Osteocyte (in vitro differentiated cells): ENCODE measurements around the gene GNAO1. TPM values are rescaled to one million over a fixed set of nuclear protein-coding genes. Genes with fewer than 3 reads are reported as not detected.

ENCODE experiments used
- DNase-seq: peaks from one replicate; pipeline ENCODE4 v3.0.0; 2021; ENCODE audit warnings: mixed read lengths; ENCODE audit not compliant: unreplicated experiment; ENCODE audit errors: extremely low spot score
- H3K27ac Mint-ChIP-seq: one replicate; pipeline ENCODE4 v1.8.0; 2021; ENCODE audit warnings: mild to moderate bottlenecking, mixed read lengths; ENCODE audit not compliant: unreplicated experiment
- H3K27me3 Mint-ChIP-seq: one replicate; pipeline ENCODE4 v1.8.0; 2021; ENCODE audit warnings: mixed read lengths; ENCODE audit not compliant: unreplicated experiment
- H3K36me3 Mint-ChIP-seq: one replicate; pipeline ENCODE4 v1.8.0; 2021; ENCODE audit warnings: mixed read lengths; ENCODE audit not compliant: unreplicated experiment
- H3K4me1 Mint-ChIP-seq: one replicate; pipeline ENCODE4 v1.8.0; 2021; ENCODE audit warnings: mixed read lengths; ENCODE audit not compliant: unreplicated experiment
- H3K4me3 Mint-ChIP-seq: one replicate; pipeline ENCODE4 v1.8.0; 2021; ENCODE audit warnings: mild to moderate bottlenecking, moderate library complexity, mixed read lengths; ENCODE audit not compliant: unreplicated experiment
- H3K9me3 Mint-ChIP-seq: one replicate; pipeline ENCODE4 v1.8.0; 2021; ENCODE audit warnings: mixed read lengths; ENCODE audit not compliant: unreplicated experiment
- CTCF ChIP-seq: fragments of 200-600 bp; sonication (generic); IDR thresholded peaks from 2 replicates; pipeline ENCODE4 v1.5.0; 2021; ENCODE audit warnings: antibody characterized with exemption, mild to moderate bottlenecking, moderate library complexity
- total RNA-seq: library from RNA; stranded (reverse); gene quantifications from 2 replicates; pipeline ENCODE4 v1.2.1, GENCODE V29; 2021

GNAO1 gene
- total RNA-seq, 1 donor from 2014 or later, result 0.56 TPM

GRCh38 chr16:56318827-56319140 is 127.5 kb downstream of the GNAO1 start:
- Mint-ChIP-seq H3K9me3 (no peaks in the 10 kb centered on the region), H3K4me1 (peaks cover 7% of the 10 kb centered on the region), H3K27me3 (peaks cover 16% of the 10 kb centered on the region), H3K36me3 (no peaks in the 10 kb centered on the region), H3K4me3 (no peak overlapping the region), H3K27ac (no peak overlapping the region)
- DNase-seq, result no peak
- TF ChIP-seq CTCF, result no peak

- Mint-ChIP-seq H3K4me1 (peaks cover 7% of the 10 kb centered on the region), H3K36me3 (no peaks in the 10 kb centered on the region), H3K9me3 (no peaks in the 10 kb centered on the region), H3K4me3 (no peak overlapping the region), H3K27me3 (peaks cover 10% of the 10 kb centered on the region), H3K27ac (no peak overlapping the region)
- DNase-seq, result no peak
- TF ChIP-seq CTCF, result no peak
Measured at GRCh38 chr16:56319376-56319775, 128.1 kb downstream of the GNAO1 start.

GRCh38 chr16:56320056-56320455 is 128.8 kb downstream of the GNAO1 start:
- no peak for TF ChIP-seq CTCF
- DNase-seq, result no peak
- Mint-ChIP-seq H3K36me3 (no peaks in the 10 kb centered on the region), H3K27me3 (peaks cover 4% of the 10 kb centered on the region), H3K9me3 (no peaks in the 10 kb centered on the region), H3K27ac (no peak overlapping the region), H3K4me1 (peaks cover 7% of the 10 kb centered on the region), H3K4me3 (no peak overlapping the region)

GRCh38 chr16:56320811-56321558 is 129.7 kb downstream of the GNAO1 start:
- DNase-seq, result no peak
- H3K4me3 Mint-ChIP-seq, result no peak overlapping the region
- no peaks in the 10 kb centered on the region for H3K36me3 Mint-ChIP-seq
- H3K4me1 Mint-ChIP-seq, result peaks cover 7% of the 10 kb centered on the region
- no peaks in the 10 kb centered on the region for H3K9me3 Mint-ChIP-seq
- TF ChIP-seq CTCF, result no peak
- no peak overlapping the region for H3K27ac Mint-ChIP-seq
- H3K27me3 Mint-ChIP-seq, result peaks cover 2% of the 10 kb centered on the region

GRCh38 chr16:56321571-56321970 is 130.3 kb downstream of the GNAO1 start:
- H3K9me3 Mint-ChIP-seq, result no peaks in the 10 kb centered on the region
- H3K4me3 Mint-ChIP-seq, result no peak overlapping the region
- no peak for TF ChIP-seq CTCF
- H3K27ac Mint-ChIP-seq, result no peak overlapping the region
- no peaks in the 10 kb centered on the region for H3K36me3 Mint-ChIP-seq
- DNase-seq, result no peak
- peaks cover 2% of the 10 kb centered on the region for H3K27me3 Mint-ChIP-seq
- peaks cover 7% of the 10 kb centered on the region for H3K4me1 Mint-ChIP-seq
